ENCODE measurements around the gene SHLD3.
"Not testable (repeated sequence)": the region's sequence is repeated elsewhere in the genome, so short reads cannot be mapped to it uniquely, and the experiment has no call there.

Gene SHLD3

DNA sequence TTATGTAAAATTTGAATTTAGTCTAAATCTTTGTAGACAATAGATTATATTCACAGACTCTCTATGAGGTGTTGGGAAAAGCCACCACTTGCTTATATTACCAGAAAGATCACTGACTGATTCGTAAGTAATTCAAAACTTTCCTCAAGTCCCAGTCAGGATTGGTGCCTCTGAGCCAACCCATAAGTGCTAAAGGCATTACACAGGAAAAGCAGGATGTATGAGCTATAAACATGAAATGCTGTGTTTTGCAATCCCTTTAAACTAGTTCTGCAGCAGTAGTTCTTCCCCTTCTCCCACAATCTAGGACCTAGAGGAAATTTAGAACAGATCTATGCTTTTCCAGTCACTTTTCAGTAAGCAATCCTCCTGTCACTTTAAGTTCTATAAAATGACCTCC is 48.0 kb downstream of the SHLD3 start:
- no peak overlapping the region for H3K4me3 ChIP-seq (ENCODE audit: low read length)
- no peak for DNase-seq (ENCODE audit: low read depth, low spot score)

DNA sequence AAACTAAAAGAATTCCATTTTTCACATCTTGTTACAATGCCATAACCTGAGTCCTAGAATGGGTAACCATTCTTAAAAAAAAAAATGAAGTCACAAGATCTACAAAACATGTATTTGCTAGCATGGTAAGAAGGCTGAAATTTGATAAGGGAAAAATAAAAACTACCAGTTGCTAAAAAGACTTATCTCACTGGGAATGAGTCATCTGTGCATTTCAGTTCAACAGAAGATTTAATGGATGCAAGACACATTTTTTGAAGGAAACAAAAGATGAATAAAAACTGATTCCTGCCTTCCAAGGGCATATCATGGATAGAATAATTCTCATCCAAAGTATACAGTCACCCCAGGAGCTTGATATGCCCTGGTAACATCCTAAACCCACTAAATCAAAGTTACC is 49.9 kb downstream of the SHLD3 start:
- H3K4me3 ChIP-seq (ENCODE audit: low read length): no peak overlapping the region
- no peak for DNase-seq (ENCODE audit: low read depth, low spot score)

DNA sequence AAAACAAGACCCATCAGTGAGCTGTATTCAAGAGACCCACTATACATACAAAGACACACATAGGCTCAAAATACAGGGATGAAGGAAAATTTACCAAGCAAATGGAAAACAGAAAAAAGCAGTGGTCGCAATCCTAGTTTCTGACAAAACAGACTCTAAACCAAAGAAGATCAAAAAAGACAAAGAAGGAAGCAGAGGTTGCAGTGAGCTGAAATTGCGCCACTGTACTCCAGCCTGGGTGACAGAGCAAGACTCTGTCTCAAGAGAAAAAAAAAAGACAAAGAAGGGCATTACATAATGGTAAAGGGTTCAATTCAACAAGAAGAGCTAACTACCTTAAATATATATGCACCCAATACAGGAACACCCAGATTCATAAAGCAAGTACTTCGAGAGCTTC is 51.2 kb downstream of the SHLD3 start:
- not testable (repeated sequence) for H3K4me3 ChIP-seq (ENCODE audit: low read length); DNase-seq (ENCODE audit: low read depth, low spot score)
